ENCODE measurements around the gene MCTP1.

Gene MCTP1

DNA sequence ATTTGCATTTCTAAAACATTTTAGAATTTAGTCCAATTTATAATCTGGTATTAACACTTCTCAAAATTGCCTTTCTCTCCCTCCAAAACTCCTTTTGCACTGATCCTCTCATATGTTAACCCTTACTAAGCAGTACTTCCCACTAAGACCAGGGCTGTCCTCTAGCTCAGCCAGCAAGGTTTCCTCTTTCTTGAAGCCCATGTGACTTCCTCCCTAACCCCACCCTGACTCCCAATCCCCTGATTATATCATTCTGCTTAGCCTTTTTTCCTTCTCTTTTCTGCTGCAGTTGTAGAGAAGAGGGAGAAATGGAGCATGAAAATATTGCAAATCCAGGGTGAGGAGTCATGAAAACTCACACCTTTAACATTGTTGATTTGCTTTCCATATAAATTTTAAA, 241.7 kb downstream of the MCTP1 start:
- Histone ChIP-seq H3K4me3 (ENCODE audit: low read depth, low read length) (no peak overlapping the region), H3K27ac (no peak overlapping the region), H3K36me3 (replicated peaks) (no peaks in the 10 kb centered on the region), H3K27me3 (replicated peaks) (no peaks in the 10 kb centered on the region)
- TF ChIP-seq, protein P1, sequence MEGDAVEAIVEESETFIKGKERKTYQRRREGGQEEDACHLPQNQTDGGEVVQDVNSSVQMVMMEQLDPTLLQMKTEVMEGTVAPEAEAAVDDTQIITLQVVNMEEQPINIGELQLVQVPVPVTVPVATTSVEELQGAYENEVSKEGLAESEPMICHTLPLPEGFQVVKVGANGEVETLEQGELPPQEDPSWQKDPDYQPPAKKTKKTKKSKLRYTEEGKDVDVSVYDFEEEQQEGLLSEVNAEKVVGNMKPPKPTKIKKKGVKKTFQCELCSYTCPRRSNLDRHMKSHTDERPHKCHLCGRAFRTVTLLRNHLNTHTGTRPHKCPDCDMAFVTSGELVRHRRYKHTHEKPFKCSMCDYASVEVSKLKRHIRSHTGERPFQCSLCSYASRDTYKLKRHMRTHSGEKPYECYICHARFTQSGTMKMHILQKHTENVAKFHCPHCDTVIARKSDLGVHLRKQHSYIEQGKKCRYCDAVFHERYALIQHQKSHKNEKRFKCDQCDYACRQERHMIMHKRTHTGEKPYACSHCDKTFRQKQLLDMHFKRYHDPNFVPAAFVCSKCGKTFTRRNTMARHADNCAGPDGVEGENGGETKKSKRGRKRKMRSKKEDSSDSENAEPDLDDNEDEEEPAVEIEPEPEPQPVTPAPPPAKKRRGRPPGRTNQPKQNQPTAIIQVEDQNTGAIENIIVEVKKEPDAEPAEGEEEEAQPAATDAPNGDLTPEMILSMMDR (IDR thresholded peaks at IDR 0.05; ENCODE audit: low read depth, low read length, missing control alignments) = no peak
- in situ Hi-C loops (cut with HindIII; ENCODE audit: low pct_ligation_motif_present, low sequenced_read_pairs) = no loop called here
- DNase-seq = no peak

DNA sequence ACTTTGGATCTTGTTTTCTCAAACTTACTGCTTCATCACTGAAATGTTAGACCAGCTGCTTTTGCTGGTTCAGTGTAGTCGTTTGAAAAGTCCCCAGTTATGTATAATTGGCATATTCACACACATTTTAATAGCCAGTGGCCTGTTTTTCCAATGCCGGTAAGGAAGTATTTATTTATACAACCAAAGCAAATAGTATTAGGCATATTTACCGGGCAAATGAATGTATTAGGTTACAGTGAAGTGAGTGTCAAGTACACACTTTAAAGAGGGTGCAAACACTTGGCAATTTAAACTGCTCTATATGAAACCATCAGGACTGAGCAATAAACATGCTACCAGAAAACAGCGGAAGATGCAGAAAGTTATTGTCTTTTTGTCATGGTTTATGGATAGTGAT, 242.9 kb downstream of the MCTP1 start:
- DNase-seq = no peak
- in situ Hi-C loops (cut with HindIII; ENCODE audit: low pct_ligation_motif_present, low sequenced_read_pairs) = no loop called here

DNA sequence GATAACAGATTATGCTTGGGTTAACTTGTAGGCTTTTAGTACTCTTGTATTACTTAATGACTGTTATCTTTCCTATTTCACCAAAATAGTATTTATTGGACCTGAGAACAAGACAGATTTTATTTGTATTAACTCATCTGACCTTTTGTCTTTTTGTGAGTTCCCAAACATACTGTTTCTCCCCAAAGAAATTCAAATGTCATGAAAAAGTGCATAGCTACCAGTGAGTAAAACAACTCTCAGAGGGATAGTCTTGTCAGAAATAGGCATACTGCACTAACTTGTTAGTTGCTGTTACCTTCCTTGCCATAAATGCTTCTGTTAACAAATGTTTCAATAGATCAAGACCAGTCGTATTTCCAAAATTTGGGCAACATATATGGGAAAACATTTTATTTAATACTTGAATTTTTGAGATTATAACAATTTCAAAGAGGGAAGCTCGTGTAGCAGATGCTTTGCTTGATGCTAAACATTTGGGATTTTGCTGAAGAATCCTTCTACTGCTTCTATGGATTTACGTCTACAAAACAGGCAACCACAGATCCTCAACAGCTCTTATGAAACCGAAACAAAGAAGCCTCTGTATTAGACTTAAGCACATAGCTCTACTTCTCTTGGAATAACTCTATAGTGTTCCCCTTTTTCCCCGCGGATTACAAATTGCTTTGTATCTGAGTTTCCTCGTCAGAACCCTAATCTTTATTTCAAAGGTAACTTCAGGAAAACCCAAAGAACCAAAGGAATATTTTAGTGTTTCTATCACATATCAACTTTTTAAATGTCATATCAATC, 248.8 kb downstream of the MCTP1 start:
- TF ChIP-seq, protein P1 (IDR thresholded peaks at IDR 0.05; ENCODE audit: low read depth, low read length, missing control alignments) = no peak
- H3K27me3 ChIP-seq (replicated peaks) = no peaks in the 10 kb centered on the region
- H3K36me3 ChIP-seq (replicated peaks) = no peaks in the 10 kb centered on the region
- in situ Hi-C loops (cut with HindIII; ENCODE audit: low pct_ligation_motif_present, low sequenced_read_pairs) = no loop called here
- H3K27ac ChIP-seq = no peak overlapping the region
- H3K4me3 ChIP-seq (ENCODE audit: low read depth, low read length) = no peak overlapping the region
- DNase-seq = no peak

More for the DNA sequence above, 242.9 kb downstream of the MCTP1 start:
- TF ChIP-seq, protein P1 (IDR thresholded peaks at IDR 0.05; ENCODE audit: low read depth, low read length, missing control alignments) = no peak
- no peaks in the 10 kb centered on the region for H3K27me3 ChIP-seq (replicated peaks)
- no peak overlapping the region for H3K27ac ChIP-seq
- H3K4me3 ChIP-seq (ENCODE audit: low read depth, low read length) = no peak overlapping the region
- H3K36me3 ChIP-seq (replicated peaks) = no peaks in the 10 kb centered on the region

DNA sequence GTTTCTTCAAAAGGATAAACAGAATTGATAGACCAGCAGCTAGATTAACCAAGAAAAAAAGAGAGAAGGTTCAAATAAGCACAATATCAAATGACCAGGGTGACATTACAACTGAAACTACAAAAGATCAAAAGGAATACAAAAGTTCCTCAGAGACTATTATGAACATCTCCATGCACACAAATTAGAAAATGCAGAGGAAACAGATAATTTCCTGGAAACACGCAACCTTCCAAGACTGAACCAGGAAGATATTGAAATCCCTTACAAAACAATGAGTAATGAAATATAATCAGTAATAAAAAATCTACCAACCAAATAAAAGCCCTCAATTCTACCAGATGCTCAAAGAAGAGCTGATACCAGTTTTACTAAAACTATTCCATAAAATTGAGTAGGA, 252.1 kb downstream of the MCTP1 start:
- DNase-seq = no peak
- Histone ChIP-seq H3K4me3 (ENCODE audit: low read depth, low read length) (no peak overlapping the region), H3K27me3 (replicated peaks) (no peaks in the 10 kb centered on the region), H3K27ac (no peak overlapping the region), H3K36me3 (replicated peaks) (no peaks in the 10 kb centered on the region)
- TF ChIP-seq, protein P1 (IDR thresholded peaks at IDR 0.05; ENCODE audit: low read depth, low read length, missing control alignments) = no peak
- in situ Hi-C loops (cut with HindIII; ENCODE audit: low pct_ligation_motif_present, low sequenced_read_pairs) = no loop called here

DNA sequence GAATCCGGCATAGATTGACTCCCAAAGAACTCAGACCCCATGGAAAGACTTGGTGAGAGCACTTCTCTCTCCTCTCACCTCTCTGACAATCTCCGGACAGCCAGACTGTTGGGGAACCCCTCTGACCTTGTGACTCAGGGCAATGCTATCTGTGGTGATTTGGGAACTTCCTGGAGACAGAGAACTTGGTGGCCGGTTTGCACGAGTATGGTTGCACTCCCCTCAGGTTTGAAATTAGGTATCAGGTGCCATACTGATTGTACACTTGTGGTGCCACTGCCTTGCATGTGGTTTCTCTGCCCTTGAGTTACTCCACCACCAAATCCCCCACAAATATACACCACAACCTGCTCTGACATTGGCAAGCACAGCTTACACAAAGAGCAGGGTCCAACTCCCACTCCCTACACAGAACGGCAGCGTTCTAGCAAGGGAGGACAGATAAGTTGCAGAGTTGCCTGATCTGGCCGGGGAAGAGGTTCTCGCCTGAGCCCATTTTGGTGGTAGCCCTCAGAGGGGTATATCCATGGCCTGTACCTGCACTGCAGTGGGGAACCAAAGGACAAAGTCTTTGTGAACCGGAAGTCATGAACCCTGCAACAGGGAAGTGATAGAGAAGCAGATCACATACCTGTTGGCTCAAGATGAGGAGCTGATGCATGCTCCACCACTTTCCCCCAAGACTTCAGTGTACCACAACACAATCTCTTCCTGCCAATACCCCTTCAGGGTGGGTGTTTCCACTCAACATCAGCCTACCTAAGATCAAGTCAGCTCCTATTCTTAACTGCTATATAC, 255.1 kb downstream of the MCTP1 start:
- TF ChIP-seq, protein P1 (IDR thresholded peaks at IDR 0.05; ENCODE audit: low read depth, low read length, missing control alignments) = no peak
- H3K27ac ChIP-seq = no peak overlapping the region
- DNase-seq = no peak

More for the DNA sequence above, 255.1 kb downstream of the MCTP1 start:
- no peaks in the 10 kb centered on the region for H3K36me3 ChIP-seq (replicated peaks)
- H3K27me3 ChIP-seq (replicated peaks) = no peaks in the 10 kb centered on the region
- H3K4me3 ChIP-seq (ENCODE audit: low read depth, low read length) = no peak overlapping the region
- in situ Hi-C loops (cut with HindIII; ENCODE audit: low pct_ligation_motif_present, low sequenced_read_pairs) = no loop called here

Measured in brain microvascular endothelial cell (primary cell).